Type B pancreatic cell (in vitro differentiated cells): ENCODE results near the gene ZFR. TPM values are rescaled to one million over a fixed set of nuclear protein-coding genes. Genes with fewer than 3 reads are reported as not detected.

ENCODE experiments used
- DNase-seq: peaks from one replicate; pipeline ENCODE4 v3.0.0; 2021; ENCODE audit warnings: mixed read lengths; ENCODE audit not compliant: unreplicated experiment; ENCODE audit errors: extremely low spot score
- H3K27ac Mint-ChIP-seq: 2 replicates; pipeline ENCODE4 v1.8.0; 2021; ENCODE audit warnings: mild to moderate bottlenecking, mixed read lengths
- H3K27me3 Mint-ChIP-seq: 2 replicates; pipeline ENCODE4 v1.8.0; 2021; ENCODE audit warnings: mixed read lengths
- H3K36me3 Mint-ChIP-seq: 2 replicates; pipeline ENCODE4 v1.8.0; 2021; ENCODE audit warnings: mixed read lengths
- H3K4me1 Mint-ChIP-seq: one replicate; pipeline ENCODE4 v1.8.0; 2021; ENCODE audit warnings: mixed read lengths; ENCODE audit not compliant: unreplicated experiment
- H3K4me3 Mint-ChIP-seq: 2 replicates; pipeline ENCODE4 v1.8.0; 2021; ENCODE audit warnings: mild to moderate bottlenecking, mixed read lengths
- H3K9me3 Mint-ChIP-seq: 2 replicates; pipeline ENCODE4 v1.8.0; 2021; ENCODE audit warnings: mixed read lengths
- CTCF ChIP-seq: fragments of 200-600 bp; sonication (generic); conservative IDR thresholded peaks from 2 replicates; pipeline ENCODE4 v1.5.0; 2021; ENCODE audit warnings: antibody characterized with exemption, mild to moderate bottlenecking
- total RNA-seq: library from RNA; stranded (reverse); gene quantifications from 2 replicates; pipeline ENCODE4 v1.2.1, GENCODE V29; 2021; ENCODE audit warnings: low replicate concordance

The ZFR gene
- total RNA-seq, 1 donor from 2014 or later: 67.1 TPM

GRCh38 chr5:32343058-32343672 lies 101.4 kb downstream of the ZFR start:
- Mint-ChIP-seq H3K27me3 (no peaks in the 10 kb centered on the region), H3K27ac (no peak overlapping the region), H3K4me3 (no peak overlapping the region), H3K36me3 (peaks cover 7% of the 10 kb centered on the region), H3K4me1 (no peaks in the 10 kb centered on the region), H3K9me3 (peaks cover 8% of the 10 kb centered on the region)
- DNase-seq: no peak
- TF ChIP-seq CTCF: no peak

- no peaks in the 10 kb centered on the region for H3K27me3 Mint-ChIP-seq
- no peak for TF ChIP-seq CTCF
- no peak overlapping the region for H3K4me3 Mint-ChIP-seq
- H3K27ac Mint-ChIP-seq: no peak overlapping the region
- no peaks in the 10 kb centered on the region for H3K4me1 Mint-ChIP-seq
- H3K9me3 Mint-ChIP-seq: peaks cover 8% of the 10 kb centered on the region
- DNase-seq: no peak
- H3K36me3 Mint-ChIP-seq: peaks cover 7% of the 10 kb centered on the region
Measured at GRCh38 chr5:32342656-32343055, 101.9 kb downstream of the ZFR start.

- no peak for TF ChIP-seq CTCF
- no peak for DNase-seq
- Mint-ChIP-seq H3K9me3 (peaks cover 7% of the 10 kb centered on the region), H3K36me3 (peaks cover 4% of the 10 kb centered on the region), H3K4me1 (no peaks in the 10 kb centered on the region), H3K27me3 (no peaks in the 10 kb centered on the region), H3K4me3 (no peak overlapping the region), H3K27ac (no peak overlapping the region)
Measured at GRCh38 chr5:32339878-32340277, 104.7 kb downstream of the ZFR start.

- no peak for TF ChIP-seq CTCF
- H3K36me3 Mint-ChIP-seq: peaks cover 4% of the 10 kb centered on the region
- H3K27me3 Mint-ChIP-seq: no peaks in the 10 kb centered on the region
Measured at GRCh38 chr5:32339198-32339597, 105.3 kb downstream of the ZFR start.

GRCh38 chr5:32332966-32333365 lies 111.6 kb downstream of the ZFR start:
- no peak for TF ChIP-seq CTCF
- peaks cover 6% of the 10 kb centered on the region for H3K9me3 Mint-ChIP-seq
- no peaks in the 10 kb centered on the region for H3K27me3 Mint-ChIP-seq
- no peaks in the 10 kb centered on the region for H3K36me3 Mint-ChIP-seq
- peaks cover 18% of the 10 kb centered on the region for H3K4me1 Mint-ChIP-seq
- H3K4me3 Mint-ChIP-seq: no peak overlapping the region
- no peak for DNase-seq
- no peak overlapping the region for H3K27ac Mint-ChIP-seq

More at GRCh38 chr5:32339198-32339597, 105.3 kb downstream of the ZFR start:
- no peaks in the 10 kb centered on the region for H3K4me1 Mint-ChIP-seq
- no peak for DNase-seq
- no peak overlapping the region for H3K27ac Mint-ChIP-seq
- H3K4me3 Mint-ChIP-seq: no peak overlapping the region
- H3K9me3 Mint-ChIP-seq: peaks cover 10% of the 10 kb centered on the region
